ENCODE results near the gene CDKAL1.

Gene CDKAL1

DNA sequence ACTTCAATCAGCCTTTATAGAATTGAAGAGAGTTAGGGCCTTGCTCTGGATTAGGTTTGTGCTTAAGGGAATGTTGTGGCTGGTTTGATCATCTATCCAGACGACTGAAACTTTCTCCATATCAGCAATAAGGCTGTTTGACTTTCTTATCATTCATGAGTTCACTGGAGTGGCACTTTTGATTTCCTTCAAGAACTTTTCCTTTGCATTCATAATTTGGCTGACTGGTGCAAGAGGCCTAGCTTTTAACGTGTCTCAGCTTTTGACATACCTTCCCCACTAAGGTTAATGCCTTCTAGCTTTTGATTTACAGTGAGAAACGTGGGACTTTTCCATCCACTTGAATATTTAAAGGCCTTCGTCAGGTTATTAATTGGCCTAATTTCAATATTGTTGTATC is 461.8 kb downstream of the CDKAL1 start:
- no peaks in the 10 kb centered on the region for H3K27me3 ChIP-seq (ENCODE audit: low read depth, low read length)
- H3K4me2 ChIP-seq (ENCODE audit: low read length): no peak overlapping the region
- no peak overlapping the region for H3K9ac ChIP-seq (ENCODE audit: low read length)
- no peaks in the 10 kb centered on the region for H4K20me1 ChIP-seq (ENCODE audit: insufficient read depth, low read length)
- no peak overlapping the region for H3K4me3 ChIP-seq (ENCODE audit: low read length)
- H3K79me2 ChIP-seq (ENCODE audit: low read length): no peaks in the 10 kb centered on the region
- H3K4me1 ChIP-seq (ENCODE audit: low read length): peaks cover 25% of the 10 kb centered on the region
- H3K27ac ChIP-seq (ENCODE audit: low read length): no peak overlapping the region
- TF ChIP-seq, protein P1, sequence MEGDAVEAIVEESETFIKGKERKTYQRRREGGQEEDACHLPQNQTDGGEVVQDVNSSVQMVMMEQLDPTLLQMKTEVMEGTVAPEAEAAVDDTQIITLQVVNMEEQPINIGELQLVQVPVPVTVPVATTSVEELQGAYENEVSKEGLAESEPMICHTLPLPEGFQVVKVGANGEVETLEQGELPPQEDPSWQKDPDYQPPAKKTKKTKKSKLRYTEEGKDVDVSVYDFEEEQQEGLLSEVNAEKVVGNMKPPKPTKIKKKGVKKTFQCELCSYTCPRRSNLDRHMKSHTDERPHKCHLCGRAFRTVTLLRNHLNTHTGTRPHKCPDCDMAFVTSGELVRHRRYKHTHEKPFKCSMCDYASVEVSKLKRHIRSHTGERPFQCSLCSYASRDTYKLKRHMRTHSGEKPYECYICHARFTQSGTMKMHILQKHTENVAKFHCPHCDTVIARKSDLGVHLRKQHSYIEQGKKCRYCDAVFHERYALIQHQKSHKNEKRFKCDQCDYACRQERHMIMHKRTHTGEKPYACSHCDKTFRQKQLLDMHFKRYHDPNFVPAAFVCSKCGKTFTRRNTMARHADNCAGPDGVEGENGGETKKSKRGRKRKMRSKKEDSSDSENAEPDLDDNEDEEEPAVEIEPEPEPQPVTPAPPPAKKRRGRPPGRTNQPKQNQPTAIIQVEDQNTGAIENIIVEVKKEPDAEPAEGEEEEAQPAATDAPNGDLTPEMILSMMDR (IDR thresholded peaks at IDR 0.05; ENCODE audit: low read depth, low read length): no peak
- no peaks in the 10 kb centered on the region for H3K36me3 ChIP-seq (replicated peaks; ENCODE audit: low read depth, low read length)
- no peak overlapping the region for H2AFZ ChIP-seq (ENCODE audit: low read depth, low read length)
- H3K9me3 ChIP-seq (ENCODE audit: insufficient read depth, low read length): no peaks in the 10 kb centered on the region

DNA sequence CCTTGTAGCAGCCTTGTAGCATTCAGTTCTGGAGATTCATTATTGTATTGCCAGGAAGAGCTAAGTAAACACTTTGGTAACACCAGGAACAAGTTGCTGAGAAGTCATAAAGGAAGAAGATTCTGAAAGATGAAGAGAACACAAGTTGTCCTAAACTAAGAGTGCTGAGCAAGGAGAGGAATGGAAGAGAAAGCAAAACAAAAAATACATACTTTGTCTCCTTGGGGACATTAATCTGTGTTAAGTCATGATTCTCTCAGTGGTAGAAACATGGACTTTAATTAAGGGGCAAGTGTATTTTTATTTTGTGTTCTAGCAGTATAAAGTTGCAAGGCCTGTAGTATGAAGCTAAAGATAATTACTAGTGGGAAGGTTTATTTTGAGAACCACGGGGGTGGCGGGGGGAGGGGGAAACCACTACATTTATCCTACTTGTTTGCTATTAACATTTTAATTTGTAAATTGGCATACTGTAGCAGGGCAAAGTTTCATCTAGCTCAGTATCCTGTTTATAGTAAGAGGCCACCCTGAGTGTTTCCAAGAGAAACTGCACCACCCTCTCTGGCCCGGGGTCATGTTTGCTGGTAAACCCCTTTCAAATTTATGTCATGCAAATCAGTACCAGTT is 463.0 kb downstream of the CDKAL1 start:
- no peaks in the 10 kb centered on the region for H3K36me3 ChIP-seq (replicated peaks; ENCODE audit: low read depth, low read length)
- TF ChIP-seq, protein P1 (IDR thresholded peaks at IDR 0.05; ENCODE audit: low read depth, low read length): no peak
- no peak for TF ChIP-seq EZH2phosphoT487 (IDR thresholded peaks at IDR 0.05; ENCODE audit: low read depth)
- peak overlapping the region; percentile 30 for H3K4me2 ChIP-seq (ENCODE audit: low read length)
- H3K4me1 ChIP-seq (ENCODE audit: low read length): peaks cover 25% of the 10 kb centered on the region
- H3K79me2 ChIP-seq (ENCODE audit: low read length): no peaks in the 10 kb centered on the region
- H3K27ac ChIP-seq (ENCODE audit: low read length): no peak overlapping the region
- H3K4me3 ChIP-seq (ENCODE audit: low read length): no peak overlapping the region
- H2AFZ ChIP-seq (ENCODE audit: low read depth, low read length): no peak overlapping the region
- no peak overlapping the region for H3K9ac ChIP-seq (ENCODE audit: low read length)
- no peaks in the 10 kb centered on the region for H4K20me1 ChIP-seq (ENCODE audit: insufficient read depth, low read length)
- no peaks in the 10 kb centered on the region for H3K27me3 ChIP-seq (ENCODE audit: low read depth, low read length)
- no peaks in the 10 kb centered on the region for H3K9me3 ChIP-seq (ENCODE audit: insufficient read depth, low read length)

DNA sequence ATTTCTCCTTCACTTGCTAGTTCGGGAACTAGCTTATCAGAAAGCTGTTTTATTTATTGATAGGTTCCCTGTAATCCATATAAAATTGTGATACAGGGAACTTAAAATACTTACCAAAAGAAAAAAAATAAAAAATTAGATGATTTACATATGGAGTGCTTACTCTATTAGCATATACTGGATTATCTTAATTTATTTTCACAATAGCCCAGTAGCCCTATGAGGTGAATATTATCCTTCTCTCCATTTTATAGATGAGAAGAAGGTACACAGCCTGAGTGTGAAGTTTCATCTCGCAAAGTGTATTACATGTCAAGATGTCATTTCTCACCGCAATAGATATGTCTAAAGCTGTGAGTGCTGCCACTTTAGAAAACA is 463.5 kb downstream of the CDKAL1 start:
- H3K4me3 ChIP-seq (ENCODE audit: low read length): no peak overlapping the region
- H3K9ac ChIP-seq (ENCODE audit: low read length): no peak overlapping the region
- H3K4me1 ChIP-seq (ENCODE audit: low read length): peaks cover 28% of the 10 kb centered on the region
- H2AFZ ChIP-seq (ENCODE audit: low read depth, low read length): no peak overlapping the region
- no peak for TF ChIP-seq EZH2phosphoT487 (IDR thresholded peaks at IDR 0.05; ENCODE audit: low read depth)
- TF ChIP-seq, protein P1 (IDR thresholded peaks at IDR 0.05; ENCODE audit: low read depth, low read length): no peak
- H4K20me1 ChIP-seq (ENCODE audit: insufficient read depth, low read length): no peaks in the 10 kb centered on the region
- H3K9me3 ChIP-seq (ENCODE audit: insufficient read depth, low read length): no peaks in the 10 kb centered on the region
- H3K4me2 ChIP-seq (ENCODE audit: low read length): peak overlapping the region; percentile 30
- H3K27ac ChIP-seq (ENCODE audit: low read length): no peak overlapping the region
- H3K79me2 ChIP-seq (ENCODE audit: low read length): no peaks in the 10 kb centered on the region
- H3K27me3 ChIP-seq (ENCODE audit: low read depth, low read length): no peaks in the 10 kb centered on the region
- H3K36me3 ChIP-seq (replicated peaks; ENCODE audit: low read depth, low read length): no peaks in the 10 kb centered on the region

DNA sequence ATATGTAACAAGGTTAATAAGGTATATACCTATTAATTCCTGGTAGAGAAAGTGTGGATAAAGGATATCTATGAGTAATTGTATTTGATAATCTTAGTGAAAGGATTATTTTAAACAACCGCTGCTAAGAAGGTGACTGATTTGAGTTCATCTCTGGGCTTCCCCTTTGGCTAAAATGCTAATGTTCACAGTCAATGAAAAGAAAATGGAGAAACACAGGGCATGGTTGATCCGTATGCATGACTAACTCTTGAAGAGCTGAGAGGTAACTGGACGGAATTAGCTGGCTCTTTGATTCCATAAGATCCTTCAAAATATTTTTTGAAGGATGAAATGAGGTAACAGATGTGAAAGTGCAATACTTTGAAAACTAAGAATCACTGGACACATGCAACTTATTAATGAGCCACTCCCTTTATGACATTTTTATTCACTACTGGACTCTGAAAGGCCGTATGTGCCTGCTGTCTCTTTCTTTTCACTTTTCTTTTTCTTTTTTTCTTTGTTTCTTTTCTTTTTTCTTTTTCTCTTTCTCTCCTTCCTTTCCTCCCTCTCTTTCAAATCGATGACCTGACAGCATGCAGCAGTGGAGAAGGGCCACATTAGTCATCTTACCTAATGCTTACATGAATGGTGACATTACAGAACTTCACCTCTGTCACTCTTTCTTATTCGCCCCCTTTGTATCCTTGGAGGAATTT is 464.6 kb downstream of the CDKAL1 start:
- TF ChIP-seq, protein P1 (IDR thresholded peaks at IDR 0.05; ENCODE audit: low read depth, low read length): no peak
- TF ChIP-seq EZH2phosphoT487 (IDR thresholded peaks at IDR 0.05; ENCODE audit: low read depth): no peak

More for the DNA sequence above, 464.6 kb downstream of the CDKAL1 start:
- peak overlapping the region; percentile 55 for H3K4me2 ChIP-seq (ENCODE audit: low read length)
- 0 out of 2 replicates have a peak overlapping the region, but pooled peaks have one; percentile 16 for H3K4me3 ChIP-seq (ENCODE audit: low read length)
- H3K27me3 ChIP-seq (ENCODE audit: low read depth, low read length): no peaks in the 10 kb centered on the region
- H3K9ac ChIP-seq (ENCODE audit: low read length): no peak overlapping the region
- no peaks in the 10 kb centered on the region for H4K20me1 ChIP-seq (ENCODE audit: insufficient read depth, low read length)
- H3K4me1 ChIP-seq (ENCODE audit: low read length): peaks cover 35% of the 10 kb centered on the region
- peak overlapping the region; percentile 49 for H3K27ac ChIP-seq (ENCODE audit: low read length)
- H2AFZ ChIP-seq (ENCODE audit: low read depth, low read length): no peak overlapping the region
- no peaks in the 10 kb centered on the region for H3K36me3 ChIP-seq (replicated peaks; ENCODE audit: low read depth, low read length)
- H3K9me3 ChIP-seq (ENCODE audit: insufficient read depth, low read length): no peaks in the 10 kb centered on the region
- H3K79me2 ChIP-seq (ENCODE audit: low read length): no peaks in the 10 kb centered on the region
